ENCODE data around the gene DIPK1B. TPM values are rescaled to one million over a fixed set of nuclear protein-coding genes. Genes with fewer than 3 reads are reported as not detected.
A peak's percentile ranks its signal among the peaks of the same experiment; 100 is the strongest.

DIPK1B gene
- total RNA-seq, 1 experiment from 2014 or later: 45.4 TPM

GRCh38 chr9:136665111-136665703, 47.2 kb upstream of the DIPK1B start:
- Mint-ChIP-seq H3K9me3 (no peaks in the 10 kb centered on the region), H3K27me3 (ENCODE audit: low read depth) (no peaks in the 10 kb centered on the region; the same call in 1 of the 2 replicates), H3K27ac (no peak overlapping the region), H3K36me3 (no peaks in the 10 kb centered on the region), H3K4me1 (peaks cover 3% of the 10 kb centered on the region; the same call in 1 of the 2 replicates), H3K4me3 (peak overlapping the region; percentile 74)
- CTCF ChIA-PET: interaction anchor here (0.6 to 2.7 kb wide), 8 partner anchors 8 to 443 kb away, joined by 3 to 11 read pairs (median 4); partner anchors contain the start of gene AGPAT2
- TF ChIP-seq CDX4 (CRISPR knock-in tag; IDR thresholded peaks at IDR 0.05; ENCODE audit: borderline replicate concordance) (peak; percentile 77), IRF2 (CRISPR knock-in tag; IDR thresholded peaks at IDR 0.05; ENCODE audit: borderline replicate concordance, low read depth) (no peak), USF1 (CRISPR knock-in tag; IDR thresholded peaks at IDR 0.05) (no peak), PREB (CRISPR knock-in tag; IDR thresholded peaks at IDR 0.05; ENCODE audit: borderline replicate concordance) (no peak), ZNF671 (CRISPR knock-in tag; IDR thresholded peaks at IDR 0.05) (no peak), ZNF423 (CRISPR knock-in tag; IDR thresholded peaks at IDR 0.05) (peak; percentile 63)
- POLR2A ChIA-PET: no interaction called here
- DNase-seq (ENCODE audit: low spot score): peak; percentile 43
- peak; percentile 38 for ATAC-seq

GRCh38 chr9:136665704-136666371, 46.5 kb upstream of the DIPK1B start:
- Mint-ChIP-seq H3K9me3 (no peaks in the 10 kb centered on the region), H3K27ac (no peak overlapping the region), H3K27me3 (ENCODE audit: low read depth) (no peaks in the 10 kb centered on the region; the same call in 1 of the 2 replicates), H3K36me3 (no peaks in the 10 kb centered on the region), H3K4me3 (no peak overlapping the region), H3K4me1 (peaks cover 3% of the 10 kb centered on the region; the same call in 1 of the 2 replicates)
- peak; percentile 38 for ATAC-seq
- ChIA-PET POLR2A (no interaction called here), CTCF (interaction anchor here (0.6 to 2.7 kb wide), 6 partner anchors 9 to 442 kb away, joined by 3 to 11 read pairs (median 4); partner anchors contain the start of gene AGPAT2)
- DNase-seq (ENCODE audit: low spot score): peak; percentile 37
- TF ChIP-seq CREB1 (CRISPR knock-in tag; IDR thresholded peaks at IDR 0.05) (no peak), NFYB (CRISPR knock-in tag; conservative IDR thresholded peaks at IDR 0.05; ENCODE audit: low read depth) (no peak), MLX (CRISPR knock-in tag; IDR thresholded peaks at IDR 0.05) (no peak), NR1H2 (CRISPR knock-in tag; IDR thresholded peaks at IDR 0.05) (no peak), NFATC4 (CRISPR knock-in tag; IDR thresholded peaks at IDR 0.05) (no peak), FOXP1 (CRISPR knock-in tag; IDR thresholded peaks at IDR 0.05; ENCODE audit: borderline replicate concordance) (no peak), PRDM15 (CRISPR knock-in tag; IDR thresholded peaks at IDR 0.05) (no peak), GRHL2 (CRISPR knock-in tag; IDR thresholded peaks at IDR 0.05; ENCODE audit: insufficient replicate concordance, severe bottlenecking) (no peak), GTF2I (CRISPR knock-in tag; conservative IDR thresholded peaks at IDR 0.05) (no peak), IRF1 (CRISPR knock-in tag; IDR thresholded peaks at IDR 0.05) (no peak), PRRX2 (CRISPR knock-in tag; IDR thresholded peaks at IDR 0.05) (no peak), ZSCAN18 (CRISPR knock-in tag; IDR thresholded peaks at IDR 0.05) (no peak), ZMAT4 (CRISPR knock-in tag; IDR thresholded peaks at IDR 0.05) (no peak), KAT7 (CRISPR knock-in tag; IDR thresholded peaks at IDR 0.05; ENCODE audit: borderline replicate concordance) (no peak)
